Prostate gland (tissue), 2 donors: ENCODE results near the gene DCC.

Source experiments
- CTCF ChIP-seq, 4 experiments: fragments of 200-600 bp in 2 of 4; fragments of 450-650 bp in 2 of 4; sonication (generic) in 2 of 4; IDR thresholded peaks; 1 replicate in 3 of 4; 2 replicates in 1 of 4; pipeline ENCODE4 v1.5.1; 2016 to 2019; ENCODE audit warnings: antibody characterized with exemption in 4 of 4, mild to moderate bottlenecking in 2 of 4, moderate library complexity in 2 of 4
- POLR2A ChIP-seq: fragments of 450-650 bp; IDR thresholded peaks from one replicate; pipeline ENCODE4 v1.6.1; 2016; ENCODE audit warnings: antibody characterized with exemption, mild to moderate bottlenecking

GRCh38 chr18:53385889-53386288 lies 1045.9 kb downstream of the DCC start:
- TF ChIP-seq CTCF (IDR thresholded peaks at IDR 0.05) = no peak
- TF ChIP-seq POLR2A = no peak
